Keratinocyte (primary cell): ENCODE results near the gene POLDIP3.

Experiments used
- CTCF ChIP-seq, 3 experiments: IDR thresholded peaks in 1 of 3; conservative IDR thresholded peaks in 1 of 3; optimal IDR thresholded peaks in 1 of 3; 2 replicates in 2 of 3; 3 replicates in 1 of 3; pipeline versions ENCODE3 to v1.5.1; 2011; ENCODE audit warnings: low read length in 3 of 3, mild to moderate bottlenecking in 3 of 3, moderate library complexity in 2 of 3, control low read depth in 1 of 3, inconsistent platforms in 1 of 3; ENCODE audit not compliant: insufficient read depth in 2 of 3; ENCODE audit errors: extremely low read depth in 1 of 3
- EZH2 ChIP-seq: IDR thresholded peaks from one replicate; pipeline ENCODE4 v1.6.1; 2012; ENCODE audit warnings: inconsistent platforms, mild to moderate bottlenecking, low read length, moderate library complexity

- TF ChIP-seq CTCF (optimal IDR thresholded peaks at IDR 0.05 in 1 of 3, IDR thresholded peaks at IDR 0.05 in 1 of 3, conservative IDR thresholded peaks at IDR 0.05 in 1 of 3; ENCODE audit: extremely low read depth in 1 of 3, insufficient read depth in 2 of 3, low read length in 3 of 3) (no peak), EZH2 (no peak)
These were observed 15.5 kb upstream of the POLDIP3 start for GRCh38 chr22:42630211-42630610.
